HG03108 (cell line): ENCODE data around the gene OR51E2.

Experiments used
- ATAC-seq: cut with Tn5 transposase; IDR thresholded peaks from one replicate; pipeline ENCODE4 v1.9.1; 2021; ENCODE audit warnings: moderate library complexity; ENCODE audit not compliant: unreplicated experiment

The OR51E2 gene

DNA sequence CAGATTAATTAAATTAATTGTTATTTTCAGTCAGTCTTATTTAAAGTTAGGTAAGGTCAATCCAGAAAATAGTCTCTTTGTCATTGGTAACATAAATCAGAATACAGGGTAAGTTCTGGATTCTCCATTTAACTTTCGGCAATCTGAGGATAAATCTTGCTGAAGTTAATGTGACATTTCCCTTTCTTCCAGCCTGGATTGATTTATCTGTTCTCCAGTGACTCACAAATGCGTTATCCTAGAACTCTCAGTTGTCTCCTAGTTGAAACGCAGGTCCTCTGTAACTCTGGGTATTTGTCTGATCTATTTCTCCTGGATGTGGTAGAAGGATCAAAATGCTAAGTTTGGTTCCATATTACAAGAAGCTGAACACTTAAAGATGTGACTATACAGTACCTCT, 32.9 kb downstream of the OR51E2 start:
- ATAC-seq, result no peak

DNA sequence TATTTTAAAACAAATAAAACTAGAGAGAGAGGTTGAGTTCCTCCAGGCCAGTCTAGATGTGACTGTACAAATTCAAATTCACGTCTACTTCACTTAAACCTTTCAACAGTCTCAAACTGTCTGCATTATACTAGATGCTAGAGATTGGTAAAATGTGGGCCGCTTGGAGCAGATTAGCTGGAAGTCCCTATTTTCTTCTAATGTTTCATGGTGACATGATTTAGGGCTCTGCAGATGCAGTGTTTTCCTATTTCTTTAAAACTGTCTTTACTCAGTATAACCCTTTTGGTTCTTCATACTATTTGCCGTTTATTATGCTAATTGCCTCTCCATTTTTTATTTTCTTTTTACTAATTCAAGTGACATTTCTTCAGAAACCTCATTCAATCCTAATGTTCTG, 33.5 kb downstream of the OR51E2 start:
- no peak for ATAC-seq

DNA sequence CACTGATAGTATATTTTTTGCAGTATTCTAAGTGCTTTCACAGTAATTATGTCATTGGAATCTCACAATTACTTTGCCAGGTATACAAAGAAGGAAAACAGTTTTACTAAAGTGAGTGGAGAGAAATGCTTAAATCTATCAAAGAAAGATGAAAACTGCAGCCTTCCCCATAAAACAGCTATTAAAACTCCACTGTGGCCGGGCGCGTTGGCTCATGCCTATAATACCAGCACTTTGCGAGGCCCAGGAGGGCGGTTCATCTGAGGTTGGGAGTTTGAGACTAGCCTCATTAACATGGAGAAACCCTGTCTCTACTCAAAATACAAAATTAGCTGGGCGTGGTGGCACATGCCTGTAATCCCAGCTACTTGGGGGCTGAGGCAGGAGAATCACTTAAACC, 34.8 kb downstream of the OR51E2 start:
- ATAC-seq, result no peak

DNA sequence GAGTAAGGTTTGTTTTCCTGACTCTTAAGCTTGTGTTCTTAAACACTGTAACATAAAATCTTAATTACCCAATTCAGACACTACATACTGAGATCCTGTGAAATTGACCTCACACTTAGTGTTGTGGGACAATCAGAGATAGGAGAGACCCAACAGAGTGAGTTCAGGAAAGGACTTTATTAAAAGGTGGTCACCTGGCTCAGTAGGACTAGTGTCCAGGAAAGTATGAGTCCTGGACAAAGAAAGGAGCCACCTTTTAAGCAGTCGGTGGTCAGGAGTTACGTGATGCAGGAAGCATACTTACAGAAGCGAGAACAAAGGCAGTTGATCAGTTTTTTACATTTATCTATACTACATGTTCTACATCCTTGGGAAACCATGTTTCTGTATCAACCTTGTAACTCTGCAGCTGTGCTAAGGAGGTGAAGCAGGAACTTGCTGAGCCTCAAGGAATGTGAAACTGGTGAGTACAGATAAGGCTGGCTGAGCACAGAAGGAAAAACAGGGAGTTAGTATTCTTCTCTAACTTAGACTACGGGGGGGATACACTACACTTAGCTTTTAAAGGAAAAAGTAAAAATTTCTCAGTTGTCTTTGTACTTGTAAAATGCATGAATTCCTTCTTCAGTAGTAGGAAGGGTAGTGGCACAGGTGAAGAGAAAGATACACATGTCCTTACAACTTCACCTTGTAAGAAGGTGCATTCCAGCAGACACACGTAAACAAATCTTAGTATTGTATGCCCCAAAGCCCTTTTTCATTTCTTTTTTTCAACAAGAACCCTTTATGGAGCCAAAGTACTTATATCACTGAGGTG, 38.8 kb downstream of the OR51E2 start:
- no peak for ATAC-seq

DNA sequence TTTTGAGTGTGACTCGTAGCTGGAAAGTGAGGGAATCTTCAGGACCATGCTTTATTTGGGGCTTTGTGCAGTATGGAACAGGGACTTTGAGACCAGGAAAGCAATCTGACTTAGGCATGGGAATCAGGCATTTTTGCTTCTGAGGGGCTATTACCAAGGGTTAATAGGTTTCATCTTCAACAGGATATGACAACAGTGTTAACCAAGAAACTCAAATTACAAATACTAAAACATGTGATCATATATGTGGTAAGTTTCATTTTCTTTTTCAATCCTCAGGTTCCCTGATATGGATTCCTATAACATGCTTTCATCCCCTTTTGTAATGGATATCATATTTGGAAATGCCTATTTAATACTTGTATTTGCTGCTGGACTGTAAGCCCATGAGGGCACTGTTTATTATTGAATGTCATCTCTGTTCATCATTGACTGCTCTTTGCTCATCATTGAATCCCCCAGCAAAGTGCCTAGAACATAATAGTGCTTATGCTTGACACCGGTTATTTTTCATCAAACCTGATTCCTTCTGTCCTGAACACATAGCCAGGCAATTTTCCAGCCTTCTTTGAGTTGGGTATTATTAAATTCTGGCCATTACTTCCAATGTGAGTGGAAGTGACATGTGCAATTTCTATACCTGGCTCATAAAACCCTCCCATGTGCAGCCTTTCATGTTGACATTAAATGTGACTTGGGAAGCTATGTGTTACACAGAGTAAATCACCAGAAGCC, 42.9 kb downstream of the OR51E2 start:
- no peak for ATAC-seq

DNA sequence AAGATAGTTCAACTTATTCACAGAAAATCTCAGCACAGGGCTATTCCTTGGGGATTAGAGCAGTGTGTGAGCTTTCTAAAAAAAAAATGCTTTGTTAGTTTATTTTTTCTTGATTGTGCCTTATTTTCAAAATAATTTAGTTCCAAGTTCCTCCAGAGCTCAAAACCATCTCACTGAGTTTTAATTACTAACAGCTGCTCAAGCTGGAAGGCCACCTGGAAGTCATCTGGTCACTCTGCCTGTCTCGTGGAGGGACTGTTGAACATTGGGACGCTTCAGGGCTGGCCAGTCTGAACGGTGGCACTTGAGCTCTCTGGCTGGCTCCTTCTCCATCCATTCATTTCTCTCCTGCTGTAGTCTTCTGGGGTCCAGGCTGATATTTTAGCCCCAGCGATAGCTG, 49.9 kb downstream of the OR51E2 start:
- no peak for ATAC-seq

DNA sequence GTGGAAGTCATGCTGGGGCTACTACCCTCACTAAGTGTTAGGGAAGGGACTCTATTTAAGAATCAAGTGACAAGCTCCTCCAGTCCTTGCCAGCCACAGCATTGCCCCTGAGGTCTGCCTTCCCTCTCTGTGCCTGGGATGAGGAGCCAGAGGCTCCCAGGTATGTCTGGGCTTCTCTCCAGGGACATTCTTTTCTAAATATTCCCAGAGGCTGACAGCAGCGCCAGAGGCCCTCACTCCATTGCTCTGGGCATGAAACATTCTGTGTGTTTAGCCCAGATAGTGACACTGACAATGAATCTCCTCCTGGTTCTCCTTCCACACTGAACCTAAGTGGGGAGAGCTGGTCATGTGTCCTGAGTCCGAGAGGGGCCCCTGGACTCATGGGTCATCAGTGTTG, 51.7 kb downstream of the OR51E2 start:
- no peak for ATAC-seq

DNA sequence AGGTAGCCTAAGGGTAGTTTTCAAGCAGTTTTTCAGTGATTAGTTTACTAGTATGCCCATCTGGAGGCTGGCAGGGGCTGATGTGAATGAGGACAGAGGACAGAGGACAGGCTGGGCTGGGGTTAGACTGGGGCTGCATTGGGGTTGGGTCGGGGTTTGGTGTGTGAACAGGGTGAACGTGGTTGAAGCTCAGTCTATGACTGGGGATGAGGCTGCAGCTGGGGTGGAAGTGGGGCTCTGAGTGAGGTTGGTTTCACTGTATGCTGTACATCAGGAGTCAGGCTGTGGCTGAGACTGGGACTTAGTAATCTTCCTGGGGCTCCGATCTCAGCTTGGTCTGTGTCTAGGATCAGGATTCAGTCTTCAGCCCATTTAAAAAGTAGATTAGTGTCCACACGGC, 53.4 kb downstream of the OR51E2 start:
- ATAC-seq, result no peak

DNA sequence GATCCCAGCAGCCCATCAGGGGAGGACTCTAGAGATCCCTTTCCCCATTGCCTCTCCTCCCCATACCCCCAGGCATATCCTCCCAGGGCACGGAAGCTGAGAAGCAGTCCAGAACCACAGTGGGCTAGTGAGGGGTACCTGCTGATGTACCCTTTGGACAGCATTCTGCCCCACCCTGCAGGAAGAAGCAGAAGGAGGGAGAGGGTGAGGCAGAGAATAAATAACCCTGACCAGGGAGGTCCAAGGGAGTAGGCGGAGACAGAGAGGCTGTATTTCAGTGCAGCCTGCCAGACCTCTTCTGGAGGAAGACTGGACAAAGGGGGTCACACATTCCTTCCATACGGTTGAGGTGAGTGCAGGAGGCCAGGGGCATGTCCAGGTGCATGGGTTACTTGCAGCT, 54.0 kb downstream of the OR51E2 start, which contains the start of gene OR51E1:
Gene OR51E1, plus strand, starts transcription at position 301 of the 400 bp plus-strand sequence. CDS start 8,545 bp downstream, outside the sequence.
- no peak for ATAC-seq

DNA sequence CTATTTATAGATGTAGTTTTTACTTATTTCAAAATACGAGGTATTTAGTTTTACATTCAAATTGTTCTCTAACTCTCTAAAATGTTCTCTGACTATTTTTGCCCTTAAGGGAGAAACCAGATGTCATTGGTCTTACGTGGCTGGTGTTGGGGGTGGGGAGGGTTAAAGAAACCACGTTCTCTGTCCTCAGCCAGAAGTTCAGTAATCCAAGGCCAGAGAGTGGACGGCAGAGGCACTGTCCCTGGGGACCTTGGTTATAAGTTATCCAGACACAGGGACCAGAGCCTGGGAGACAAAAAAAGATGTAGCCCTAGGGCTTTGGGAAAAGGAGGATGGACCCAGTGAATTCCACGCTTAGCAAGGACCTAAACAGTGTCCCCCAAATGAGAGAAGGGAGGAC, 54.6 kb downstream of the OR51E2 start:
- ATAC-seq, result no peak

DNA sequence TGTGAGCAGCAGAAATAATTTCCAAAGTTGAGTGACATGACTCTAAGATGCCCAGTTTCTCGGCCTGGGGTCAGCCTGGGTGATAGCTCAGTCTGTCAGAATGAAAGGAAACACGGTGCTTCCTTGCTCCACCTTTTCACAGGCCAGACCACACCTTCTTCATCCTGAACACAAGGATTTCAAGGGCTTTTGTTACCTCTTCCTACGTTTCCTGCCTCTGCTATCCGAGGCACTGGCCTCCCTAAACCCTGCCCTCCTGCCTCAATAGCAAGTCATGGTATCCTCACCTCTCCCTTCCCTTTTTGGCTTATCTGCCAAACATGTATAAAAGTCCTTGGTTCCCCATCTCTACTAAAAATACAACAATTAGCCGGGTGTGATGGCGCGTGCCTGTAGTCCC, 55.6 kb downstream of the OR51E2 start:
- ATAC-seq, result no peak

DNA sequence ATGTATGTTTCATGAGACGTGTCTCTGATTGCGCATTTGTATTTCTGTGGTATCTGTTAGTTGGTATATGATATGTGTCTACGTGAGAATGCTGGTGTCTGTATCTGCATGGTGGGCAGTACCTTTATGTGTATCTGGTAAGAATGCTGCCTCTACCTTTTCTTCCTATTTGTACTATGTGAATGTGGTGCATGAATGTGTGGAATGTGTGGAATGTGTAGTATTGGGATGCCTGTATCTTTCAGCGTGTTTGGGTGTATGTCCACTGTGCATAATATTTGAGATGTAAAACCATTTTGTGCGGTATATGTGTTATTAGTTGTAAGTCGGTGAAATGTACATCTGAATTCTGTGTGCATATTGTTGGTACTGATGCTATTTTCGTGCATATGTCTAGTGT, 56.2 kb downstream of the OR51E2 start:
- ATAC-seq, result no peak

DNA sequence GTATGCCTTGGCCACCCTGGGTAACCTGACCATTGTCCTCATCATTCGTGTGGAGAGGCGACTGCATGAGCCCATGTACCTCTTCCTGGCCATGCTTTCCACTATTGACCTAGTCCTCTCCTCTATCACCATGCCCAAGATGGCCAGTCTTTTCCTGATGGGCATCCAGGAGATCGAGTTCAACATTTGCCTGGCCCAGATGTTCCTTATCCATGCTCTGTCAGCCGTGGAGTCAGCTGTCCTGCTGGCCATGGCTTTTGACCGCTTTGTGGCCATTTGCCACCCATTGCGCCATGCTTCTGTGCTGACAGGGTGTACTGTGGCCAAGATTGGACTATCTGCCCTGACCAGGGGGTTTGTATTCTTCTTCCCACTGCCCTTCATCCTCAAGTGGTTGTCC, 57.7 kb downstream of the OR51E2 start:
- no peak for ATAC-seq

DNA sequence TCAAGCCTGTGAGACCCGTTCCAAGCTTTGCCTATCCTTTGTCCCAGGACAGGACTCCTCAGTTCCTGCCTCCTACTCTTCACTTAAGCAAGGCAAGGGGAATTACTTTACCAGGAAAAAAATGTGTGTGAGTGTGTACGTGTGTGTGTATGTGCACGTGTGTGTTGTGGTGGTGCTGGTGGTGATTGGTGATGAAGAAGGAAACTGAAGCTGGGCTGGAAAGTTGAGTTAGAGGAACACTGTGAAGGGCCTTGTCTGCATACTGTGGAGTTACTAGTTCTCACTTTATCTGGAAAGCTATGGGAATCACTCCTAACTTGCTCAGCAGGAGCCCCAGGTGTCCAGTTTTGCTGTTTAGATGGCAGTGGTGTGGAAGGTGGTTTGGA, 60.0 kb downstream of the OR51E2 start:
- no peak for ATAC-seq

DNA sequence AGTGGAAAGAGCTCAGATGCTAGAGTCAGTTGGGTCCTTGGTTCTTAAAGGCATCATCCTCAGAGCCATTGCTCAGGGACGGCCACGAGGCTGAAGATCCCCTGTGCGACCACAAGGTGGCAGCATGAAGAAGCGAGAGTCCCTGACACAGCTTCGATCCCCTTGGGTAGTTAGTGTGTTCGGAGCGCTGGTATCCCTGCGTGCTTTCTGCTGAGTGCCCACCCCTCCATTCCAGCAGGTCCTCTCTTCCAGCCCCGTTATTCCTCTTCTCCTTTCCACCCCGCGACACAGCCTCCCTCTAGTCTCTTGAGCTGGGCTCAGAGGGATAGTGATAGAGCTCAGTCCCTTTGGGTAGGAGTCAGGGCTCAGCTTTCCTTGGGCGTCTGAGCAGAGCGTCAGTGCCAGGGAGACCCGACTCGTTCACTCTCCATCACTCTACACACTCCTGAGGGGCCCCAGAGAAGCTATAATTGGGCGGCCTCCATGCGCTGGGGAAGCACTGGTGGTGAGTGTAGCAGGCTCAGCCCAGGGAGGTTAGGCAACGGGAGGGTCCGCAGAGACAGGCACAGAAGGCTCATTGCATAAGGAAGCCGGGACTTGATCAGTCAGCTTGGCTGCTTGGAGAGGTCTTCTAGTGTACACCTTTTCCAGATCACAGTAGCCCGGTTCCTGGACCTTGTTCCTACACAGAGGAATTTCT, 60.5 kb downstream of the OR51E2 start, which contains the start of gene OR51D1:
Gene OR51D1, plus strand, starts transcription at position 516 of the 700 bp plus-strand sequence. CDS start 2,314 bp downstream, outside the sequence.
- ATAC-seq, result peak; percentile 84

DNA sequence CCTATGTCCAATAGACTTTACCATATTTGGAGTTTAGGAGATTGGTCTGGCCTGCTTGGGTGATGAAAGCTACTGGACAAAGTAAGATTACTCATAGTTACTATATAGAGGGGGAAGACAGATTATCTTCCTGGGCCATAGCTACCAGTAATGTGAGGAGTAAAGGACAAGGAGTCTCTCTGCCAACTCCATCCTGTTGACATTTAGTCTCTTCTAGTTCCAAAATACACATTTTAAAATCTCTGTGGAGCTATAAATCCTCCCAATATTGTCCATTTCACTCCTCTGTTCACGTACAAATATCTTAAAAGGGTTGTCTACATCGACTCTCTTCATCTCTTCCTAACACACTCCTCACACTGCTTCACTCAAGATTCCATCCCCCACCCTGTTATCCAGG, 61.5 kb downstream of the OR51E2 start:
- no peak for ATAC-seq
